Mesenchymal stem cell (in vitro differentiated cells and primary cell): ENCODE results near the gene CMTR1.
A peak's percentile ranks its signal among the peaks of the same experiment; 100 is the strongest.
"Not testable (repeated sequence)": the region's sequence is repeated elsewhere in the genome, so short reads cannot be mapped to it uniquely, and the experiment has no call there.

Experiments
- DNase-seq: peaks from one replicate; pipeline ENCODE4 v3.0.0-alpha.2; 2013
- H2AFZ ChIP-seq: one replicate; pipeline ENCODE4 v1.6.1; 2013; ENCODE audit warnings: low read depth, mild to moderate bottlenecking, control low read depth, inconsistent platforms, low read length, moderate library complexity
- H2AK5ac ChIP-seq: 2 replicates; pipeline ENCODE4 v1.6.1; 2013; ENCODE audit warnings: low read length, moderate library complexity, mild to moderate bottlenecking, inconsistent platforms; ENCODE audit not compliant: severe bottlenecking
- H2BK120ac ChIP-seq: one replicate; pipeline ENCODE4 v1.6.1; 2013; ENCODE audit warnings: low read depth, mild to moderate bottlenecking, inconsistent platforms, low read length, moderate library complexity
- H2BK12ac ChIP-seq, 2 experiments: one replicate each; pipeline ENCODE4 v1.6.1; 2013; ENCODE audit warnings: inconsistent platforms in 2 of 2, low read length in 2 of 2, mild to moderate bottlenecking in 2 of 2, moderate library complexity in 2 of 2, control low read depth in 1 of 2
- H2BK15ac ChIP-seq: one replicate; pipeline ENCODE4 v1.6.1; 2013; ENCODE audit warnings: mild to moderate bottlenecking, low read depth, inconsistent platforms; ENCODE audit not compliant: poor library complexity, severe bottlenecking
- H2BK5ac ChIP-seq: 2 replicates; pipeline ENCODE4 v1.6.1; 2013; ENCODE audit warnings: low read depth, mild to moderate bottlenecking, low read length, control low read depth, inconsistent platforms; ENCODE audit not compliant: poor library complexity, severe bottlenecking
- H3K14ac ChIP-seq, 2 experiments: one replicate each; pipeline ENCODE4 v1.6.1; 2013; ENCODE audit warnings: inconsistent platforms in 2 of 2, low read length in 2 of 2, control low read depth in 1 of 2, mild to moderate bottlenecking in 1 of 2, moderate library complexity in 1 of 2
- H3K18ac ChIP-seq, 2 experiments: one replicate each; pipeline ENCODE4 v1.6.1; 2013; ENCODE audit warnings: inconsistent platforms in 2 of 2, low read length in 2 of 2, control low read depth in 1 of 2, low read depth in 1 of 2, mild to moderate bottlenecking in 1 of 2
- H3K23ac ChIP-seq, 2 experiments: one replicate each; pipeline ENCODE4 v1.6.1; 2013; ENCODE audit warnings: inconsistent platforms in 2 of 2, low read length in 2 of 2, mild to moderate bottlenecking in 2 of 2, moderate library complexity in 2 of 2, control low read depth in 1 of 2
- H3K27ac ChIP-seq: 2 replicates; pipeline ENCODE4 v1.5.1; 2013; ENCODE audit warnings: mild to moderate bottlenecking, moderate library complexity, low read length, control low read depth, inconsistent platforms; ENCODE audit not compliant: poor library complexity, severe bottlenecking
- H3K27me3 ChIP-seq, 2 experiments: 2 replicates each; pipeline versions ENCODE4 v1.6.1 to v1.7.0; 2013; ENCODE audit warnings: low read length in 2 of 2, mild to moderate bottlenecking in 2 of 2, moderate library complexity in 2 of 2, control low read depth in 1 of 2, inconsistent platforms in 1 of 2; ENCODE audit not compliant: control insufficient read depth in 1 of 2, insufficient read depth in 1 of 2
- H3K36me3 ChIP-seq, 2 experiments: 2 replicates each; pipeline versions ENCODE4 v1.6.1 to v1.7.0; 2013; ENCODE audit warnings: low read length in 2 of 2, control low read depth in 1 of 2, inconsistent platforms in 1 of 2, low read depth in 1 of 2, mild to moderate bottlenecking in 1 of 2; ENCODE audit not compliant: insufficient read depth in 2 of 2, control insufficient read depth in 1 of 2
- H3K4ac ChIP-seq, 2 experiments: one replicate each; pipeline ENCODE4 v1.6.1; 2013; ENCODE audit warnings: inconsistent platforms in 2 of 2, low read length in 2 of 2, mild to moderate bottlenecking in 2 of 2, moderate library complexity in 2 of 2, control low read depth in 1 of 2, low read depth in 1 of 2
- H3K4me1 ChIP-seq: 2 replicates; pipeline ENCODE4 v1.6.1; 2013; ENCODE audit warnings: low read depth, low read length, control low read depth; ENCODE audit not compliant: control insufficient read depth, insufficient read depth
- H3K4me2 ChIP-seq: 2 replicates; pipeline ENCODE4 v1.6.1; 2013; ENCODE audit warnings: low read length, mild to moderate bottlenecking, inconsistent platforms; ENCODE audit not compliant: poor library complexity, severe bottlenecking
- H3K4me3 ChIP-seq, 2 experiments: 2 replicates each; pipeline versions ENCODE4 v1.5.1 to v1.7.0; 2013; ENCODE audit warnings: low read length in 2 of 2, mild to moderate bottlenecking in 2 of 2, control low read depth in 1 of 2, low read depth in 1 of 2; ENCODE audit not compliant: insufficient read depth in 1 of 2
- H3K79me1 ChIP-seq: replicated peaks from 2 replicates; pipeline ENCODE4 v1.6.1; 2013; ENCODE audit warnings: mild to moderate bottlenecking, control low read depth, low read length, inconsistent platforms; ENCODE audit not compliant: poor library complexity, severe bottlenecking
- H3K9ac ChIP-seq: 2 replicates; pipeline ENCODE4 v1.7.0; 2013; ENCODE audit warnings: mild to moderate bottlenecking, low read length, moderate library complexity
- H3K9me3 ChIP-seq: 2 replicates; pipeline ENCODE4 v1.7.0; 2013; ENCODE audit warnings: mild to moderate bottlenecking, low read length; ENCODE audit not compliant: control insufficient read depth
- H4K8ac ChIP-seq: one replicate; pipeline ENCODE4 v1.6.1; 2013; ENCODE audit warnings: inconsistent platforms, mild to moderate bottlenecking, low read length, moderate library complexity
- H4K91ac ChIP-seq: one replicate; pipeline ENCODE4 v1.6.1; 2013; ENCODE audit warnings: mild to moderate bottlenecking, low read length, inconsistent platforms
- WGBS: methylation state at CpG from one replicate; pipeline ENCODE4 v1.1.7; 2013; ENCODE audit warnings: mixed read lengths; 5-methylcytosine and 5-hydroxymethylcytosine counted together

CMTR1 gene

DNA sequence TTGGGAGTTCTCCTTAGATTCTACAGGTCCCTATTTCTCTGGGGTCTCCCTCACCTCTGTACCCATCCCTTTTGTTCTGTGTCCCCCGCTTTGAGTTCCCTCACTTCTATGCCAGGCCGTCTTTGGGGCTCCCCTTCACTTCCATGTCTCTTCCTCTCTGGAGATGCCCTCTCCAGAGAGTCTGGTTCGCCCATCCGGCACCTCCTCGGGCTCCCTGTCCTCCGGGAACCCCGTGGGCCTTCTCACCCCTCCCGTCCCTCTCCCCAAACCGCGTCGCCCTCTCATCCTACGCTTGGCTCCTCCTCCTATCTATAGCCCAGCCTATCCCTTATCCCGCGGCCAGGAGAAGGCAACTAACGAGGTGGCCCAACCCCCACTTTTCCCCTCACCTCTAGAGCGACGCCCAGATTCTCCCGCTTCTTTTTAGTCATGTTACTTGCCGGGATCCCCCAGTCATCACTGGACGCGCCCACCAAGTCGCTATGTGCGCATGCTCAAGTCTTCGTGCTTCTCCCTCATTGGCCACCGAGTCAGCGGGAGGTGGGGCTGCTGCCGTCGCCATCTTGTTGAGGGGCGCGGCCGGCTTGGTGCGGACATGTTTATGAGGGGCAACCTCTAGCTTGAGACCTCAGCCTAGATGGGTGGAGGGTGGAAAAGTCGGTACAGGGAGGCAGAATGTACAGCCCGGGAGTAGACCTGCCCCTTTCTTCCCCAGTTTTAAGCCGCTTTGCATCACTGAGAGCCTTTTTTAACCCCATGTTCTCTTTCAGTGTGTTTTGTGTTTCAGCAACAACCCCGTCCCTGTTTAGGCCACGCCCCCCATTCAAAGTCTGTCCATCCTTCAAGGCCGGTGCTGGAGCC, 66.6 kb downstream of the CMTR1 start, which contains the start of gene CCDC167:
Gene CCDC167 (minus strand): TSS at position 461 of the 861 bp plus-strand sequence. CDS start 30 bp downstream, at position 431.
- Histone ChIP-seq H3K4me3 (peak within 1 kb of the TSS; percentile 75 to 82), H3K27me3 (peaks cover 18 to 19% of the 10 kb centered on the region in 2 experiments), H2AFZ (peak within 1 kb of the TSS; percentile 95), H3K14ac (peak within 1 kb of the TSS in 1 of 2 experiments; percentile 83), H4K91ac (no peak within 1 kb of the TSS), H3K79me1 (peaks cover 11% of the 10 kb centered on the region), H3K27ac (no peak within 1 kb of the TSS), H3K9me3 (no peaks in the 10 kb centered on the region), H2AK5ac (no peak within 1 kb of the TSS), H2BK120ac (peak within 1 kb of the TSS; percentile 76), H2BK5ac (no peak within 1 kb of the TSS), H2BK12ac (no peak within 1 kb of the TSS), H3K18ac (peak within 1 kb of the TSS; percentile 78 to 89), H3K9ac (peak within 1 kb of the TSS; percentile 90), H3K4me1 (no peaks in the 10 kb centered on the region), H3K4ac (peak within 1 kb of the TSS; percentile 28 to 85), H3K36me3 (no peaks in the 10 kb centered on the region), H3K4me2 (peak within 1 kb of the TSS; percentile 92), H2BK15ac (no peak within 1 kb of the TSS), H3K23ac (no peak within 1 kb of the TSS), H4K8ac (peak within 1 kb of the TSS; percentile 97)
- DNase-seq = peak; percentile 97
- WGBS = 1% methylated on average over 38 of the region's 38 CpGs

DNA sequence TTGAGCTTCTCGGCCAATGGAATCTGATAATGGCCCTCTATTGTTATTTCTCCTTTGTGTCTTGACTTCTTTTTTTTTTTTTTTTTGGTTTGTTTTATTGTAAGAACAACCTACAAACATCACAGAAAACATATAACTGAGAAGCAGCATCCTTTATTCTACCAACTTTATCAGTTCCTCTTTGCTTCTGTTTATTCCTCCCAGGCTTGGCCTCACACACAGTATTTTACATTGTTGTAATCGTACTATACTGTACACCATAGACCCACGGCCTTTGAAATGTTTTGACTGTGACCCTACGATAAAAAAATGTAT, 67.2 kb downstream of the CMTR1 start:
- peak overlapping the region; percentile 61 for H3K4me2 ChIP-seq
- H3K27ac ChIP-seq = no peak overlapping the region
- no peak for DNase-seq
- H3K9me3 ChIP-seq = no peaks in the 10 kb centered on the region
- no peak overlapping the region for H3K18ac ChIP-seq
- H3K79me1 ChIP-seq = peaks cover 11% of the 10 kb centered on the region
- H2AFZ ChIP-seq = peak overlapping the region; percentile 30
- WGBS = 88% methylated on average over 3 of the region's 4 CpGs
- H2BK5ac ChIP-seq = no peak overlapping the region
- H3K9ac ChIP-seq = no peak overlapping the region
- H3K14ac ChIP-seq = no peak overlapping the region
- no peaks in the 10 kb centered on the region for H3K4me1 ChIP-seq
- no peak overlapping the region for H2AK5ac ChIP-seq
- no peak overlapping the region for H4K91ac ChIP-seq
- H3K23ac ChIP-seq = no peak overlapping the region
- no peaks in the 10 kb centered on the region for H3K36me3 ChIP-seq
- no peak overlapping the region for H2BK120ac ChIP-seq
- peak overlapping the region; percentile 18 to 82 for H3K4me3 ChIP-seq
- no peak overlapping the region for H2BK12ac ChIP-seq
- H2BK15ac ChIP-seq = no peak overlapping the region
- no peak overlapping the region for H3K4ac ChIP-seq
- no peak overlapping the region for H4K8ac ChIP-seq
- peaks cover 18 to 21% of the 10 kb centered on the region in 2 experiments for H3K27me3 ChIP-seq

DNA sequence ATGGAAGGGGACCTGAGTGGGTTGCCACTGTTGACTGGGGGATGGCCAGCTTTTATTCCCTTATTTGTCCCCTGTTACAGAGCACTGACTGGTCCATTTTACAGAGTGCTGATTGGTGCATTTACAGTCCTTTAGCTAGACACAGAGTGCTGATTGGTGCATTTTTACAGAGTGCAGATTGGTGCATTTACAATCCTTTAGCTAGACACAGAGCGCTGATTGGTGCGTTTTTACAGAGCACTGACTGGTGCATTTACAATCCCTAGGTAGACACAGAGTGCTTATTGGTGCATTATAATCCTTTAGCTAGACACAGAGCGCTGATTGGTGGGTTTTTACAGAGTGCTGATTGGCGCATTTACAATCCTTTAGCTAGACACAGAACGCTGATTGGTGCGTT, 67.9 kb downstream of the CMTR1 start:
- H3K4me2 ChIP-seq, H3K4ac ChIP-seq, H3K27ac ChIP-seq, H3K4me1 ChIP-seq, H2BK12ac ChIP-seq, H2BK15ac ChIP-seq, H3K36me3 ChIP-seq, H3K9ac ChIP-seq, H2BK5ac ChIP-seq, H3K18ac ChIP-seq, H4K8ac ChIP-seq, H3K9me3 ChIP-seq, H2AK5ac ChIP-seq, H3K23ac ChIP-seq, DNase-seq, H3K14ac ChIP-seq, H2BK120ac ChIP-seq, H2AFZ ChIP-seq, H4K91ac ChIP-seq, H3K4me3 ChIP-seq: not testable (repeated sequence)
- WGBS = 98% methylated on average over 6 of the region's 6 CpGs
- Histone ChIP-seq H3K79me1 (peaks cover 11% of the 10 kb centered on the region), H3K27me3 (peaks cover 24 to 27% of the 10 kb centered on the region in 2 experiments)

DNA sequence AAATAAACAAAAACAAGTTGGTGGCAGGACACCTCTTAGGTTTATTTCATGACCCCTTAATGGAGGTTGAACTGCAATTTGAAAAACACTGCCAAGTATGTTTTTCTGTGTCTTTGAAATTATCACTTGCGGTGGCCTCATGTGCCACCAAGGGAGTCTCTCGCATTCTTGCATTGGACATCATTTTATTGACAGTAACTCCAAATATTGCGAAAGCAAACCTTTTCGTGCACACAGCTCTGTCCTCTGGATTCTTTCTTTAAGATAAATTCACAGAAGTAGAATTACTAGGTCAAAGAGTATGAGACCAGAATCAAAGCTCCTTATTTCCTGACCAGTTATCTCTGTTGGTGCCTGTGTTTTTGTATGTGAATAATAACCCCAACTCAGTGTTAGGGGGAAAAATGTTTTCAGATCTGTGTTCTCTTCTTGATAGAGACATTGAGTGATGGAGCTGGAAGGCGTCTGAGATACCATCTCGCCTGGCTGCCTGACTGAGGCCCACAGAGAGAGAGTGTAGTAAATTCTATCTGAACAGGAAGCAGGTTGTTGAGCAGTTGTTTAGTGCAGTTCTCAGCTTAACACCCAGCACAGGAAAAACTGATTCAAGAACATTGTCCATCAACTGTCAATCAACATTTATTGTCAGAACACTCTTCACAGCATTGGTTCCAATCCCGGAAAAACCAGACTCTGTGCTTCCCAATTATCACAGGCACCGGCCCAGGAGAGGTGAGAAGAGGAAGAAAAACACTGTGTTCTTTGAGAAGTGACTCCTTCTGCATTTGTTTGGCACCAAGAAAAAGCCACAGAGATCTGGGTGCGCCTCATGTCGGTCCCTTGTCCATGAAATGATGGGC, 68.8 kb downstream of the CMTR1 start:
- Histone ChIP-seq H3K79me1 (peaks cover 10% of the 10 kb centered on the region), H2AK5ac (no peak overlapping the region), H3K18ac (no peak overlapping the region), H3K36me3 (no peaks in the 10 kb centered on the region), H3K4ac (no peak overlapping the region), H2AFZ (no peak overlapping the region), H4K91ac (no peak overlapping the region), H3K9ac (no peak overlapping the region), H2BK120ac (no peak overlapping the region), H3K27me3 (peaks cover 33 to 36% of the 10 kb centered on the region in 2 experiments), H3K14ac (no peak overlapping the region), H3K9me3 (no peaks in the 10 kb centered on the region), H2BK5ac (no peak overlapping the region), H3K27ac (no peak overlapping the region), H3K4me1 (no peaks in the 10 kb centered on the region), H2BK12ac (no peak overlapping the region), H3K4me2 (no peak overlapping the region), H4K8ac (no peak overlapping the region), H3K23ac (no peak overlapping the region), H3K4me3 (no peak overlapping the region), H2BK15ac (no peak overlapping the region)
- 61% methylated on average over 8 of the region's 10 CpGs for WGBS
- DNase-seq = no peak
